CD4-positive, alpha-beta memory T cell (primary cell): Measurements from ENCODE around the gene CD27. TPM values are rescaled to one million over a fixed set of nuclear protein-coding genes. Genes with fewer than 3 reads are reported as not detected.
"Not testable (repeated sequence)": the region's sequence is repeated elsewhere in the genome, so short reads cannot be mapped to it uniquely, and the experiment has no call there.

ENCODE experiments used
- CTCF ChIA-PET: fragments of 350-600 bp; sonication (Branson Sonifier 250); formaldehyde crosslinking; loops from one replicate; lab custom pipeline; 2021; ENCODE audit warnings: inconsistent platforms; ENCODE audit not compliant: partially characterized antibody; lab: Charles Lee
- POLR2A ChIA-PET: fragments of 350-600 bp; sonication (Branson Sonifier 250); formaldehyde crosslinking; loops from one replicate; lab custom pipeline; 2021; ENCODE audit not compliant: partially characterized antibody; lab: Charles Lee
- DNase-seq, 5 donors: peaks; one replicate each; pipeline versions ENCODE4 v3.0.0 to v3.0.0-alpha.2; 2020 to 2022; ENCODE audit warnings: mixed read lengths in 1 of 5
- H3K27ac ChIP-seq: one replicate; pipeline ENCODE4 v1.7.0; 2013; ENCODE audit warnings: low read depth, low read length
- H3K27me3 ChIP-seq: 2 replicates; pipeline ENCODE4 v1.7.0; 2013; ENCODE audit warnings: mild to moderate bottlenecking, low read length, moderate library complexity; ENCODE audit not compliant: insufficient read depth
- H3K36me3 ChIP-seq: 2 replicates; pipeline ENCODE4 v1.7.0; 2013; ENCODE audit warnings: mild to moderate bottlenecking, low read length, moderate library complexity; ENCODE audit not compliant: insufficient read depth
- H3K4me1 ChIP-seq: 2 replicates; pipeline ENCODE4 v1.7.0; 2013; ENCODE audit warnings: mild to moderate bottlenecking, low read length, moderate library complexity; ENCODE audit not compliant: insufficient read depth
- H3K4me3 ChIP-seq, 2 donors: one replicate each; pipeline ENCODE4 v1.7.0; 2013; ENCODE audit warnings: low read length in 2 of 2, mild to moderate bottlenecking in 1 of 2
- H3K9me3 ChIP-seq, 2 donors: one replicate each; pipeline ENCODE4 v1.7.0; 2013; ENCODE audit warnings: low read length in 2 of 2, control low read depth in 1 of 2; ENCODE audit not compliant: control insufficient read depth in 1 of 2
- H3K27ac Mint-ChIP-seq, 7 donors: one replicate each; pipeline ENCODE4 v1.8.0; 2020 to 2021; ENCODE audit warnings: mixed read lengths in 7 of 7, mild to moderate bottlenecking in 6 of 7, inconsistent platforms in 3 of 7, moderate library complexity in 3 of 7
- H3K27me3 Mint-ChIP-seq, 2 donors: one replicate each; pipeline ENCODE4 v1.8.0; 2020 to 2021; ENCODE audit warnings: mixed read lengths in 2 of 2
- H3K36me3 Mint-ChIP-seq, 2 donors: one replicate each; pipeline ENCODE4 v1.8.0; 2020 to 2021; ENCODE audit warnings: mixed read lengths in 2 of 2, inconsistent platforms in 1 of 2, mild to moderate bottlenecking in 1 of 2
- H3K4me1 Mint-ChIP-seq, 4 donors: one replicate each; pipeline ENCODE4 v1.8.0; 2020 to 2021; ENCODE audit warnings: mixed read lengths in 4 of 4, mild to moderate bottlenecking in 1 of 4
- H3K4me3 Mint-ChIP-seq, 8 donors: one replicate each; pipeline ENCODE4 v1.8.0; 2020 to 2021; ENCODE audit warnings: mixed read lengths in 8 of 8, mild to moderate bottlenecking in 7 of 8, moderate library complexity in 6 of 8, inconsistent platforms in 3 of 8
- H3K9me3 Mint-ChIP-seq, 8 donors: one replicate each; pipeline ENCODE4 v1.8.0; 2020 to 2021; ENCODE audit warnings: mixed read lengths in 8 of 8, mild to moderate bottlenecking in 5 of 8, inconsistent platforms in 3 of 8, moderate library complexity in 1 of 8
- intact Hi-C: fragments of 100-400 bp; cut with micrococcal nuclease; formaldehyde crosslinking; loops from one replicate; pipeline ENCODE4 v1.15.1; 2023
- polyA plus RNA-seq, 2 donors: library from polyadenylated mRNA; unstranded; fragments of 300-500 nt; fragmentation: Illumina TruSeq; gene quantifications; one replicate each; pipeline ENCODE4 v1.2.3, GENCODE V29; 2021
- total RNA-seq, 2 experiments: library from RNA; stranded (reverse); gene quantifications; one replicate each; pipeline ENCODE4 v1.2.3, GENCODE V29; 2021

Gene CD27
- total and polyA plus RNA-seq, 4 experiments from 2014 or later: 117 to 402 (median 233) TPM

GRCh38 chr12:6425590-6426531 is 18.9 kb upstream of the CD27 start:
- ChIA-PET CTCF (interaction anchor here (0.6 to 7.7 kb wide), 12 partner anchors 10 to 126 kb away, joined by 3 to 341 read pairs (median 12); partner anchors contain the start of genes CD27, GAPDH, TAPBPL and VAMP1), POLR2A (interaction anchor here (1.2 to 8.2 kb wide), 12 partner anchors 9 to 128 kb away, joined by 4 to 284 read pairs (median 7); partner anchors contain the start of genes CD27, GAPDH, MRPL51 and TAPBPL)
- peaks cover 0 to 2% of the 10 kb centered on the region in 2 donors for H3K36me3 Mint-ChIP-seq
- no peaks in the 10 kb centered on the region for H3K9me3 Mint-ChIP-seq
- no peaks in the 10 kb centered on the region for H3K36me3 ChIP-seq
- peaks cover 28 to 48% (median 40%) of the 10 kb centered on the region in 4 donors for H3K4me1 Mint-ChIP-seq
- peak overlapping the region in 6 of 8 donors; percentile 7 to 85 (median 44) for H3K4me3 Mint-ChIP-seq
- H3K9me3 ChIP-seq: no peaks in the 10 kb centered on the region
- no peaks in the 10 kb centered on the region for H3K27me3 ChIP-seq
- H3K27ac Mint-ChIP-seq: peak overlapping the region; percentile 94 to 98 (median 97)
- H3K4me3 ChIP-seq: no peak overlapping the region
- peaks cover 0 to 6% of the 10 kb centered on the region in 2 donors for H3K27me3 Mint-ChIP-seq
- intact Hi-C loops: loop anchor here (10.0 kb wide), 2 partner anchors 259 to 359 kb away; partner anchors contain the start of genes CD4 and ZNF384
- peaks cover 48% of the 10 kb centered on the region for H3K4me1 ChIP-seq
- peak in 2 of 5 donors; percentile 28 to 67 for DNase-seq
- peak overlapping the region; percentile 63 for H3K27ac ChIP-seq

DNA sequence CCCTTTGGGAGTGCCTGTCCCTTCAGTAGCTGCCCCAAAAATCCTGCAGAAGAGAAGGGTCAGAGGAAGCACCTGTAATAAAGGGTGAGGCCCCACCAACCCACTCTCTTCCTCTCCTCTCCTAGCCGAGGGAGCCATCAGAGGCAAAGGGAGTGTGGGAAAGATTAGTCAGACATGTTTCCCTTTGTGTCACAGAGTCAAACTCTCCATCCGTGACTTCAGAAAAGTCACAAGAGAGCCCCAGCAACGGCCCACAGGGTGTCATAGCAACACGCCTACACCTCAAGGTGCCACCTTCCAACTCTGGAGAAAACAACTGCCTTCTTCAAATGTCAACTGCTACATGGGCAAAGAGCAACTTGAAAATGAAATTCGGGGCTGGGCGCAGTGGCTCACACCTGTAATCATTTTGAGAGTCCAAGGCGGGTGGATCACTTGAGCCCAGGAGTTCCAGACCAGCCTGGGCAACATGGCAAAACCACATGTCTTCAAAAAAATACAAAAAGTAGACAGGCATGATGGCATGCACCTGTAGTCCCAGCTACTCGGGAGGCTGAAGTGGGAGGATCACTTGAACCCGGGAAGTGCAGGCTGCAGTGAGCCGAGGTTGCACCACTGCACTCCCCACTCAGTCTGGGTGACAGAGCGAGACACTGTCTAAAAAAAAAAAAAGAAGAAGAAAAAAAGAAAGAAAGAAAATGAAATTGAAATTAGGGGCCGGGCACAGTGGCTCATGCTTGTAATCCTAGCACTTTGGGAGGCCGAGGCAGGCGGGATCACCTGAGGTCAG is 17.7 kb upstream of the CD27 start:
- peak overlapping the region; percentile 64 to 92 (median 76) for H3K4me3 Mint-ChIP-seq
- CTCF ChIA-PET: interaction anchor here (1.0 to 7.7 kb wide), 9 partner anchors 9 to 111 kb away, joined by 3 to 341 read pairs (median 9); partner anchors contain the start of genes CD27, GAPDH and VAMP1
- Histone ChIP-seq H3K9me3 (no peaks in the 10 kb centered on the region), H3K36me3 (no peaks in the 10 kb centered on the region), H3K27ac (peak overlapping the region; percentile 63), H3K4me1 (peaks cover 50% of the 10 kb centered on the region), H3K27me3 (no peaks in the 10 kb centered on the region), H3K4me3 (peak overlapping the region in 1 of 2 donors; percentile 30)
- intact Hi-C loops: loop anchor here (1.0 to 10.0 kb wide), 4 partner anchors 17 to 358 kb away; partner anchors contain the start of genes CD27, CD4, MRPL51 and ZNF384
- POLR2A ChIA-PET: interaction anchor here (1.0 to 8.2 kb wide), 12 partner anchors 12 to 109 kb away, joined by 3 to 284 read pairs (median 7); partner anchors contain the start of genes CD27, GAPDH, TAPBPL and VAMP1
- H3K4me1 Mint-ChIP-seq: peaks cover 28 to 56% (median 42%) of the 10 kb centered on the region in 4 donors
- peaks cover 0 to 6% of the 10 kb centered on the region in 2 donors for H3K27me3 Mint-ChIP-seq
- H3K9me3 Mint-ChIP-seq: no peaks in the 10 kb centered on the region
- H3K27ac Mint-ChIP-seq: peak overlapping the region; percentile 94 to 98 (median 97)
- peak; percentile 71 to 95 (median 81) for DNase-seq
- H3K36me3 Mint-ChIP-seq: peaks cover 0 to 2% of the 10 kb centered on the region in 2 donors

DNA sequence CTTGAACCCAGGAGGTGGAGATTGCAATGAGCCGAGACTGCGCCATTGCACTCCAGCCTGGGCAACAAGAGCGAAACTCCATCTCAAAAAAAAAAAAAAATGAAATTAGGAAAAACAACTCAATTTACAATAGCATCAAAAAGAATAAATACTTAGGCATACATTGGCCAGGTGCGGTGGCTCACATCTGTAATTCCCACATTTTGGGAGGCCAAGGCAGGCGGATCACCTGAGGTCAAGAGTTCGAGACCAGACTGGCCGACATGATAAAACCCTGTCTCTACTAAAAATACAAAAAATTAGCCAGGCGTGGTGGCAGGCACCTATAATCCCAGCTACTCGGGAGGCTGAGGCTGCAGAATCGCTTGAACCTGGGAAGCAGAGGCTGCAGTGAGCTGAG is 17.0 kb upstream of the CD27 start:
- Mint-ChIP-seq H3K27ac (peak overlapping the region; percentile 65 to 98 (median 96)), H3K4me1 (peaks cover 30 to 60% (median 45%) of the 10 kb centered on the region in 4 donors)
- not testable (repeated sequence) for H3K9me3 ChIP-seq, H3K9me3 Mint-ChIP-seq, H3K36me3 Mint-ChIP-seq, H3K36me3 ChIP-seq, H3K4me3 ChIP-seq, DNase-seq, H3K27me3 ChIP-seq, H3K27me3 Mint-ChIP-seq, H3K4me3 Mint-ChIP-seq
- CTCF ChIA-PET: interaction anchor here (0.7 to 7.7 kb wide), 6 partner anchors 10 to 110 kb away, joined by 3 to 341 read pairs (median 6); partner anchors contain the start of gene GAPDH
- intact Hi-C loops: loop anchor here (1.0 to 10.0 kb wide), 4 partner anchors 17 to 357 kb away; partner anchors contain the start of genes CD27, CD4, MRPL51 and ZNF384
- POLR2A ChIA-PET: interaction anchor here (0.6 to 8.2 kb wide), 9 partner anchors 11 to 109 kb away, joined by 3 to 284 read pairs (median 55); partner anchors contain the start of genes CD27, GAPDH, TAPBPL and VAMP1
- peaks cover 54% of the 10 kb centered on the region for H3K4me1 ChIP-seq
- H3K27ac ChIP-seq: peak overlapping the region; percentile 63

GRCh38 chr12:6428326-6428725 is 16.4 kb upstream of the CD27 start:
- H3K4me3 ChIP-seq: no peak overlapping the region
- no peaks in the 10 kb centered on the region for H3K36me3 ChIP-seq
- H3K27me3 ChIP-seq: no peaks in the 10 kb centered on the region
- H3K36me3 Mint-ChIP-seq: peaks cover 0 to 2% of the 10 kb centered on the region in 2 donors
- peaks cover 56% of the 10 kb centered on the region for H3K4me1 ChIP-seq
- intact Hi-C loops: loop anchor here (10.0 kb wide), 2 partner anchors 256 to 356 kb away; partner anchors contain the start of genes CD4 and ZNF384
- DNase-seq: no peak
- H3K4me3 Mint-ChIP-seq: no peak overlapping the region
- no peak overlapping the region for H3K27ac ChIP-seq
- ChIA-PET POLR2A (interaction anchor here (1.0 to 8.2 kb wide), 6 partner anchors 17 to 108 kb away, joined by 4 to 284 read pairs (median 84); partner anchors contain the start of genes CD27, GAPDH, TAPBPL and VAMP1), CTCF (interaction anchor here (0.7 to 7.7 kb wide), 6 partner anchors 10 to 109 kb away, joined by 3 to 341 read pairs (median 6); partner anchors contain the start of gene GAPDH)
- no peaks in the 10 kb centered on the region for H3K9me3 Mint-ChIP-seq
- H3K4me1 Mint-ChIP-seq: peaks cover 30 to 63% (median 47%) of the 10 kb centered on the region in 4 donors
- peaks cover 0 to 4% of the 10 kb centered on the region in 2 donors for H3K27me3 Mint-ChIP-seq
- no peaks in the 10 kb centered on the region for H3K9me3 ChIP-seq
- H3K27ac Mint-ChIP-seq: peak overlapping the region in 6 of 7 donors; percentile 22 to 98 (median 63)

- Mint-ChIP-seq H3K9me3 (no peaks in the 10 kb centered on the region), H3K4me3 (peak overlapping the region in 5 of 8 donors; percentile 14 to 73 (median 35)), H3K27me3 (peaks cover 0 to 2% of the 10 kb centered on the region in 2 donors), H3K27ac (peak overlapping the region; percentile 19 to 86 (median 61)), H3K36me3 (peaks cover 0 to 2% of the 10 kb centered on the region in 2 donors), H3K4me1 (peaks cover 32 to 71% (median 50%) of the 10 kb centered on the region in 4 donors)
- H3K27ac ChIP-seq: no peak overlapping the region
- ChIA-PET POLR2A (no interaction called here), CTCF (no interaction called here)
- H3K9me3 ChIP-seq: no peaks in the 10 kb centered on the region
- H3K4me1 ChIP-seq: peaks cover 60% of the 10 kb centered on the region
- H3K36me3 ChIP-seq: no peaks in the 10 kb centered on the region
- H3K27me3 ChIP-seq: no peaks in the 10 kb centered on the region
- DNase-seq: peak in 1 of 5 donors; percentile 46
- H3K4me3 ChIP-seq: no peak overlapping the region
- intact Hi-C loops: no loop called here
Measured at GRCh38 chr12:6430124-6430989, 14.4 kb upstream of the CD27 start.
